ENCODE data around the gene APEH. TPM values are rescaled to one million over a fixed set of nuclear protein-coding genes. Genes with fewer than 3 reads are reported as not detected.

The APEH gene
- total and polyA plus RNA-seq, 2 donors (not counting 1 experiment from before 2014, with no cell fraction given), result 52.6 to 137 TPM

DNA sequence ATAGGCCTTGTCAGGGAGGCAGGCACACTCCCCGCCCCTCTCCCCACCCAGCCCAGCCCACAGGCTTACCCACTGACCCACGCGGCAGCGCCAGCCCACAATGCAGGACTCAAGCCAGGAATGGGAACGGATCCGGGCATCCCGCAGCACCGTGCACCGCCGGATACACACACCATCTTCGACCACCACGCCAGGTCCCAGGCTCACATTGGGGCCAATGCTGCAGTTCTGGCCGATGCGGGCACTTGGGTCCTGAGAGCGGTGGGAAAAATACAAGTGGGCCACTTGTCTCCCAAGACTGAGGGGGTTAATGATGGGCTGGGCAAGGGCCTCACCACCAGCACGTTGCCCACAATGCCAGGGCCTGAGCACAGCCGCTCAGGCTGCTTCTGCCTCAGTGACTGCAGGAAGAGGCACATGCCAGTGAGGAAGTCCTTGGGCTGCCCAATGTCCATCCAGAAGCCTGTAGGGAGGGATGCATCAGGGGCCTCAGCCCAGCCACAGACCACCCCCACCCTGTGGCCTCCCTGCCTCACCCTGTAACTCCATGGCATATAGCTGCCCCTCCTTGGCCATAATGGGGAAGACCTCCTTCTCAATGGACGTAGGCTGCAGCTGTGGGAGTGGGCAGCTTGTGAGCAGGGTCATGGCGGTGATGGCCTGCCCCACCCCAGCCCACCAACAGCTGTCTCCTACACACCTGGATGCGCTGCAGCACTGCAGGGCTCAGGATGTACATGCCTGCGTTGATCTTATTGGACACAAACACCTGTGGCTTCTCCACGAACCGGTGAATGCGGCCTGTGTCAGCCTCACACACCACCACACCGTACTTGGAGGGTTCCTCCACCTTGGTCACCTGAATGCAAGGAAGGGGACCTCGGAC is 48.0 kb downstream of the APEH start:
- no peak for TF ChIP-seq EZH2 (IDR thresholded peaks at IDR 0.05; ENCODE audit: low read length, missing control alignments)
- TF ChIP-seq, protein P1, sequence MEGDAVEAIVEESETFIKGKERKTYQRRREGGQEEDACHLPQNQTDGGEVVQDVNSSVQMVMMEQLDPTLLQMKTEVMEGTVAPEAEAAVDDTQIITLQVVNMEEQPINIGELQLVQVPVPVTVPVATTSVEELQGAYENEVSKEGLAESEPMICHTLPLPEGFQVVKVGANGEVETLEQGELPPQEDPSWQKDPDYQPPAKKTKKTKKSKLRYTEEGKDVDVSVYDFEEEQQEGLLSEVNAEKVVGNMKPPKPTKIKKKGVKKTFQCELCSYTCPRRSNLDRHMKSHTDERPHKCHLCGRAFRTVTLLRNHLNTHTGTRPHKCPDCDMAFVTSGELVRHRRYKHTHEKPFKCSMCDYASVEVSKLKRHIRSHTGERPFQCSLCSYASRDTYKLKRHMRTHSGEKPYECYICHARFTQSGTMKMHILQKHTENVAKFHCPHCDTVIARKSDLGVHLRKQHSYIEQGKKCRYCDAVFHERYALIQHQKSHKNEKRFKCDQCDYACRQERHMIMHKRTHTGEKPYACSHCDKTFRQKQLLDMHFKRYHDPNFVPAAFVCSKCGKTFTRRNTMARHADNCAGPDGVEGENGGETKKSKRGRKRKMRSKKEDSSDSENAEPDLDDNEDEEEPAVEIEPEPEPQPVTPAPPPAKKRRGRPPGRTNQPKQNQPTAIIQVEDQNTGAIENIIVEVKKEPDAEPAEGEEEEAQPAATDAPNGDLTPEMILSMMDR (conservative IDR thresholded peaks at IDR 0.05 in 1 of 2, IDR thresholded peaks at IDR 0.05 in 1 of 2; ENCODE audit: low read depth in 1 of 2, low read length in 2 of 2), result no peak
- H3K27ac ChIP-seq (ENCODE audit: insufficient read depth, low read length), result no peak overlapping the region
- peak overlapping the region in 3 of 4 experiments; percentile 86 to 99 (median 98) for H3K4me3 ChIP-seq (replicated peaks in 1 of 4; ENCODE audit: control extremely low read depth in 1 of 4, insufficient read depth in 1 of 4, low read depth in 3 of 4, low read length in 4 of 4)
- peak overlapping the region; percentile 81 for H3K4me2 ChIP-seq (ENCODE audit: extremely low read depth, insufficient read depth, low read length)
- H3K9me3 ChIP-seq (ENCODE audit: control insufficient read depth, insufficient read depth, low read depth, low read length), result no peaks in the 10 kb centered on the region
- H3K4me1 ChIP-seq (ENCODE audit: control insufficient read depth, extremely low read depth, insufficient read depth, low read length), result peaks cover 13% of the 10 kb centered on the region
- peaks cover 16% of the 10 kb centered on the region for H3K79me2 ChIP-seq (ENCODE audit: control insufficient read depth, insufficient read depth, low read length)
- DNase-seq (ENCODE audit: low read depth in 2 of 2), result no peak
- H4K20me1 ChIP-seq (ENCODE audit: control insufficient read depth, extremely low read depth, insufficient read depth, low read length), result no peaks in the 10 kb centered on the region
- H3K36me3 ChIP-seq (ENCODE audit: control insufficient read depth, insufficient read depth, low read length), result peaks cover 28% of the 10 kb centered on the region
- no peaks in the 10 kb centered on the region for H3K27me3 ChIP-seq (ENCODE audit: control insufficient read depth, insufficient read depth, low read length)
- no peak overlapping the region for H2AFZ ChIP-seq (ENCODE audit: low read length)
- H3K9ac ChIP-seq (ENCODE audit: insufficient read depth, low read length), result no peak overlapping the region

- no peaks in the 10 kb centered on the region for H3K9me3 ChIP-seq (ENCODE audit: control insufficient read depth, insufficient read depth, low read depth, low read length)
- no peak overlapping the region for H2AFZ ChIP-seq (ENCODE audit: low read length)
- peak overlapping the region; percentile 95 for H3K9ac ChIP-seq (ENCODE audit: insufficient read depth, low read length)
- H4K20me1 ChIP-seq (ENCODE audit: control insufficient read depth, extremely low read depth, insufficient read depth, low read length), result no peaks in the 10 kb centered on the region
- H3K36me3 ChIP-seq (ENCODE audit: control insufficient read depth, insufficient read depth, low read length), result peaks cover 33% of the 10 kb centered on the region
- TF ChIP-seq, protein P1 (conservative IDR thresholded peaks at IDR 0.05 in 1 of 2, IDR thresholded peaks at IDR 0.05 in 1 of 2; ENCODE audit: low read depth in 1 of 2, low read length in 2 of 2), result no peak
- TF ChIP-seq EZH2 (IDR thresholded peaks at IDR 0.05; ENCODE audit: low read length, missing control alignments), result no peak
- H3K4me2 ChIP-seq (ENCODE audit: extremely low read depth, insufficient read depth, low read length), result peak overlapping the region; percentile 81
- H3K79me2 ChIP-seq (ENCODE audit: control insufficient read depth, insufficient read depth, low read length), result peaks cover 16% of the 10 kb centered on the region
- H3K4me1 ChIP-seq (ENCODE audit: control insufficient read depth, extremely low read depth, insufficient read depth, low read length), result peaks cover 13% of the 10 kb centered on the region
- H3K27me3 ChIP-seq (ENCODE audit: control insufficient read depth, insufficient read depth, low read length), result no peaks in the 10 kb centered on the region
- H3K4me3 ChIP-seq (replicated peaks in 1 of 4; ENCODE audit: control extremely low read depth in 1 of 4, insufficient read depth in 1 of 4, low read depth in 3 of 4, low read length in 4 of 4), result peak overlapping the region; percentile 86 to 99 (median 98)
- no peak for DNase-seq (ENCODE audit: low read depth in 2 of 2)
- peak overlapping the region; percentile 97 for H3K27ac ChIP-seq (ENCODE audit: insufficient read depth, low read length)
Observed at GRCh38 chr3:49722896-49723295, 48.7 kb downstream of the APEH start.

- Histone ChIP-seq H3K79me2 (ENCODE audit: control insufficient read depth, insufficient read depth, low read length) (peaks cover 16% of the 10 kb centered on the region), H3K27me3 (ENCODE audit: control insufficient read depth, insufficient read depth, low read length) (no peaks in the 10 kb centered on the region), H4K20me1 (ENCODE audit: control insufficient read depth, extremely low read depth, insufficient read depth, low read length) (no peaks in the 10 kb centered on the region), H3K4me1 (ENCODE audit: control insufficient read depth, extremely low read depth, insufficient read depth, low read length) (peaks cover 13% of the 10 kb centered on the region), H3K9me3 (ENCODE audit: control insufficient read depth, insufficient read depth, low read depth, low read length) (no peaks in the 10 kb centered on the region), H3K9ac (ENCODE audit: insufficient read depth, low read length) (peak overlapping the region; percentile 95), H3K36me3 (ENCODE audit: control insufficient read depth, insufficient read depth, low read length) (peaks cover 34% of the 10 kb centered on the region), H3K4me2 (ENCODE audit: extremely low read depth, insufficient read depth, low read length) (peak overlapping the region; percentile 81), H3K27ac (ENCODE audit: insufficient read depth, low read length) (peak overlapping the region; percentile 97), H2AFZ (ENCODE audit: low read length) (peak overlapping the region; percentile 8), H3K4me3 (replicated peaks in 1 of 4; ENCODE audit: control extremely low read depth in 1 of 4, insufficient read depth in 1 of 4, low read depth in 3 of 4, low read length in 4 of 4) (peak overlapping the region; percentile 86 to 99 (median 98))
- TF ChIP-seq EZH2 (IDR thresholded peaks at IDR 0.05; ENCODE audit: low read length, missing control alignments), result no peak
- TF ChIP-seq, protein P1 (conservative IDR thresholded peaks at IDR 0.05 in 1 of 2, IDR thresholded peaks at IDR 0.05 in 1 of 2; ENCODE audit: low read depth in 1 of 2, low read length in 2 of 2), result no peak
- DNase-seq (ENCODE audit: low read depth in 2 of 2), result peak; percentile 21 to 55
Observed at GRCh38 chr3:49723296-49723627, 49.1 kb downstream of the APEH start.

Data from fibroblast of lung (primary cell).